ENCODE results near the gene PPM1G. TPM values are rescaled to one million over a fixed set of nuclear protein-coding genes. Genes with fewer than 3 reads are reported as not detected.

PPM1G gene
- polyA plus RNA-seq, 1 of the 3 experiments (the other 2 are of a cell fraction), result 113 TPM

GRCh38 chr2:27416151-27416550 lies 6.8 kb upstream of the PPM1G start:
- no peak for DNase-seq
- CTCF ChIA-PET, result no interaction called here
- no peak overlapping the region for H2AFZ ChIP-seq (ENCODE audit: low read depth)
- H3K36me3 ChIP-seq (replicated peaks in 1 of 2; ENCODE audit: control insufficient read depth in 1 of 2, insufficient read depth in 2 of 2, low read length in 1 of 2), result no peaks in the 10 kb centered on the region
- H3K27me3 ChIP-seq (ENCODE audit: insufficient read depth), result no peaks in the 10 kb centered on the region
- H3K9ac ChIP-seq, result no peak overlapping the region
- no peak overlapping the region for H3K4me3 ChIP-seq (ENCODE audit: low read depth in 2 of 2, low read length in 1 of 2)
- H3K4me2 ChIP-seq, result no peak overlapping the region
- WGBS (ENCODE audit: low lambda C conversion rate), result 94% methylated on average over 6 of the region's 6 CpGs
- POLR2A ChIA-PET, result no interaction called here
- H3K79me2 ChIP-seq (ENCODE audit: insufficient read depth), result no peaks in the 10 kb centered on the region
- no peak for TF ChIP-seq MEF2A (IDR thresholded peaks at IDR 0.05; ENCODE audit: borderline replicate concordance, low read depth)
- no peak for TF ChIP-seq RFX5 (IDR thresholded peaks at IDR 0.05; ENCODE audit: low read length)
- no peak for TF ChIP-seq EZH2phosphoT487 (IDR thresholded peaks at IDR 0.05; ENCODE audit: borderline replicate concordance, low read depth)
- no peak for TF ChIP-seq RAD21 (IDR thresholded peaks at IDR 0.05; ENCODE audit: low read length)
- TF ChIP-seq NFIC (IDR thresholded peaks at IDR 0.05; ENCODE audit: borderline replicate concordance), result no peak
- no peak for TF ChIP-seq SMC3 (IDR thresholded peaks at IDR 0.05; ENCODE audit: low read depth, low read length)
- TF ChIP-seq EP300 (IDR thresholded peaks at IDR 0.05; ENCODE audit: borderline replicate concordance in 1 of 2, low read depth in 1 of 2, low read length in 1 of 2), result no peak
- no peaks in the 10 kb centered on the region for H3K4me1 ChIP-seq (ENCODE audit: control insufficient read depth in 1 of 2, insufficient read depth in 2 of 2, low read depth in 1 of 2, low read length in 1 of 2)
- H3K9me3 ChIP-seq, result no peaks in the 10 kb centered on the region
- no peak overlapping the region for H3K27ac ChIP-seq (ENCODE audit: low read depth in 2 of 2, low read length in 1 of 2)
- H4K20me1 ChIP-seq (ENCODE audit: insufficient read depth), result no peaks in the 10 kb centered on the region
- H3F3A ChIP-seq (replicated peaks; ENCODE audit: insufficient read depth), result peaks cover 3% of the 10 kb centered on the region
- no peaks in the 10 kb centered on the region for H3K9me2 ChIP-seq

GRCh38 chr2:27412419-27413152 lies 3.2 kb upstream of the PPM1G start:
- peaks cover 0 to 6% of the 10 kb centered on the region in 2 experiments; a peak in 2 of 4 replicates for H3K4me1 ChIP-seq (ENCODE audit: control insufficient read depth in 1 of 2, insufficient read depth in 2 of 2, low read depth in 1 of 2, low read length in 1 of 2)
- H3F3A ChIP-seq (replicated peaks; ENCODE audit: insufficient read depth), result peaks cover 15% of the 10 kb centered on the region
- no peaks in the 10 kb centered on the region for H3K9me3 ChIP-seq
- no peaks in the 10 kb centered on the region for H3K27me3 ChIP-seq (ENCODE audit: insufficient read depth)
- H3K4me2 ChIP-seq, result no peak overlapping the region
- H3K9ac ChIP-seq, result no peak overlapping the region
- no peaks in the 10 kb centered on the region for H3K9me2 ChIP-seq
- no peaks in the 10 kb centered on the region for H3K36me3 ChIP-seq (replicated peaks in 1 of 2; ENCODE audit: control insufficient read depth in 1 of 2, insufficient read depth in 2 of 2, low read length in 1 of 2)
- WGBS (ENCODE audit: low lambda C conversion rate), result 77% methylated on average over 9 of the region's 9 CpGs
- H3K79me2 ChIP-seq (ENCODE audit: insufficient read depth), result peaks cover 18% of the 10 kb centered on the region
- TF ChIP-seq RAD21 (IDR thresholded peaks at IDR 0.05; ENCODE audit: low read length) (no peak), POLR2AphosphoS5 (IDR thresholded peaks at IDR 0.05; ENCODE audit: low read depth, low read length) (no peak), GATA2 (CRISPR knock-in tag; IDR thresholded peaks at IDR 0.05) (no peak), ELF1 (IDR thresholded peaks at IDR 0.05) (no peak), SMC3 (IDR thresholded peaks at IDR 0.05; ENCODE audit: low read depth, low read length) (no peak), TCF12 (IDR thresholded peaks at IDR 0.05) (no peak), EZH2phosphoT487 (IDR thresholded peaks at IDR 0.05; ENCODE audit: borderline replicate concordance, low read depth) (no peak), JUND (IDR thresholded peaks at IDR 0.05) (no peak), FOXJ3 (CRISPR knock-in tag; IDR thresholded peaks at IDR 0.05) (no peak), IRF3 (IDR thresholded peaks at IDR 0.05; ENCODE audit: low read depth, low read length) (no peak)
- H4K20me1 ChIP-seq (ENCODE audit: insufficient read depth), result peaks cover 13% of the 10 kb centered on the region
- H2AFZ ChIP-seq (ENCODE audit: low read depth), result no peak overlapping the region
- no peak overlapping the region for H3K27ac ChIP-seq (ENCODE audit: low read depth in 2 of 2, low read length in 1 of 2)
- H3K4me3 ChIP-seq (ENCODE audit: low read depth in 2 of 2, low read length in 1 of 2), result no peak overlapping the region
- CTCF ChIA-PET, result no interaction called here
- DNase-seq, result no peak
- POLR2A ChIA-PET, result no interaction called here
